GM21447 (cell line): ENCODE data around the gene TASOR2.

Experiments used
- ATAC-seq: cut with Tn5 transposase; IDR thresholded peaks from one replicate; pipeline ENCODE4 v1.9.1; 2021; ENCODE audit not compliant: unreplicated experiment

The TASOR2 gene

DNA sequence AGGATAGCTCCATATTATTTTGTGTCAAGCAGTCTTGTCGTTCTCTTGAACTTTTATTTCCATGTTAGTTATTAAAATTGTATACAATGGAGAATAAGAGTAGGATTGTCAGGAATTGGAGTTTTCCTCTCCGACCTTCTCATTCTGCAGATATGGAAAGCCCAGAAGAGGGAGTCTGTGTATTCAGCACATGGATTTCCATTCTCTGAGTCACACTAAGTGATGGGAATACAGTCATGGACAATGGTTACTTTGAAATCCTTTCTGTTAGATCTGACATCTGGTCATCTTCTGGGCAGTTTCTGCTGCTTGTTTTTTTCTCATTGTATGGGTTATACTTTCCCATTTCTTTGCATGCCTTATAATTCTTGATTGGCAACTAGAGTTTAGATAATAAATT, 5.0 kb upstream of the TASOR2 start:
- no peak for ATAC-seq

DNA sequence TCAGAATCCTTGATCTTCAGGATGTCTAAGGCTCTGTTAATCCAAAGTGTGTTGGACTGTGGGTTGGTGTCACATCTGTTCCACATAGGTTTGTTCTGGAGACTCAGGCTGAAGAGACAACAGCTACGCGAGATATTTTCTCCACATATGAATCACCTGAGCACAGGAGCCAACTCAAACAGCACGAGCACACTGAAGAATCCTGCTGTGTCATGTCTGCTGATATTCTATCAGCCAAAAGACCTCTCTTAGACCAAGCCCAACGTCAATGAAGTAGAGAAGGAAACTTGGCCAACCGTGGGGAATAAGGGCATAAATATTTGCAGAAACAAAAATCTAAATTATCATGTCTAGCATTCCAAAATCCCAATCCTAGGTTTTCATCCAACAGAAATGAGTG, 2.7 kb upstream of the TASOR2 start:
- no peak for ATAC-seq

DNA sequence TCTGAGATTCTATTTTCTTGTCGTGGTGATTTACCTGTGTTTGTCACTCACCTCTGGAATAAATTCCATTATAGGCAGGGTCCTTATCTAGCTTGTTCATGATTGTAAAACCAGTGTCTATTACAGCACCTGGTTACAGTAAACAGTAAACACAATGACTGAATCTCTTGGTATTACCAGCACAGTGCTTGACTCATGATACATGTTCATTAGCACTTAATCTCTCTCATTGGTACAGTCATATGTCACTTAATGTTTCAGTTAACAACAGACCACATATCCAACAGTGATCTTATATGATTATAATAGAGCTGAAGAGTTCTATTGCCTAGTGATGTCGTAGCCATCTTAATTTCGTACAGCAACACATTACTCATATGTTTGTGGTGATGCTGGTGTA, 1.6 kb upstream of the TASOR2 start:
- no peak for ATAC-seq

DNA sequence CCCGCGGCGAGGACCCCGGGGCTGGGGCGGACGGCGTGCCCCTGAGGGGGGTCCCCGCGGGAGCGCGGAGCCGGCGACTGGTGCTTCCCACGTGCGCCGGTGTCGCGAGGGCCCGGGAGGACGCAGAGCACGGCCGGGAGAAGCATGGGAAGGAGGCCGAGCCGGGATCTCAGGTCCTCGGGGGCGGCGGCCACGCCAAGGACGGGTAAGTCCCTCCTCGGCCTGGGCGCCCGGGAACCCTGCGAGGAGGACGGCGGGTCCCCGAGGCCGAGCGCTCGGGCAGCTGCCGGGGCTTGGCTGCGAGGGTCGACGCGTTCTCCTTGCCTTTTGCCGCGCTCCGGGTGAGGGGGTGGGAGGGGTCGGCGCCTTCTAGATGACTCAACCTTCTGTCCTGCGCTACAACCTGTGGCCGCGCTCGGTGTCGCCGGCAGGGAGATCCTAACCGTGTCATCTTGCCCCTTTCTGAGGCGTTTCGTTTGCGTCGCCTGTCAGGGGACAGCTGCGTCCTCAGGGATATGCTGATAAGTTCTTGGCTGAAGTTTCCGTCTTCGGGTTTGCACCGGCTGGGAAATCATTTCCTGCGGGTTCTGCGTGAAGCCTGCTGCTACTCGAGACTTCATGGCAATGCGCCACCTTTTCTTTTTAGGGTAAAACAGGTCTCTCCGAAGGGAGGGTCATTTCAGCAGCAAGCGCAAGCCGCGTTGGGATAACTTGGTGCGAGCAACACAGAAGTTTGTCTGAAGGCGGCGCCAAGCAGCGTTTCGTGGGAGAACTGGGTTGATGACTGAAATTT, 529 bp downstream of the TASOR2 start:
- peak; percentile 47 for ATAC-seq

DNA sequence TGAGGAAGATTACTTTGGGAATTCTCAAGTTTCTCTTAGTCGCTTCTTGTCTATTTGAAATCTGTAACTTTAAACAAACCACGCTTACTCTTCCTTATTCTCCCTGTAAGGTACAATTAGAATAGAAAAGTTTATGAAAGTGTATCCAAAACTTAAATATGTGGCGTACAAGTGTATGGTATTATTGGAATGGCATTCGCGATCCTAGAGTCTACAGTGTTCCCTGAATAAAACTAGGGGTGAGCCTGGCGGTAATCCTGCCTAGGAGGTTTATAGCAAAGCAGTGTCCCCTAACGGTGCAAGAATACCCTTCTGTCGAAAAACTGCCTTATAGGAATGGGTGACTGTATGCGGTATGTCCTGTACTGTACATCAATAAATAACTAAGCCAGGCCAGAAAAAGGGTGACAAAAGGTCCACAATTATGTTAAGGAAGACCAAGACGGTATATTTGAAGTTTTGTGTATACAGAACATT, 1.2 kb downstream of the TASOR2 start:
- ATAC-seq = no peak

DNA sequence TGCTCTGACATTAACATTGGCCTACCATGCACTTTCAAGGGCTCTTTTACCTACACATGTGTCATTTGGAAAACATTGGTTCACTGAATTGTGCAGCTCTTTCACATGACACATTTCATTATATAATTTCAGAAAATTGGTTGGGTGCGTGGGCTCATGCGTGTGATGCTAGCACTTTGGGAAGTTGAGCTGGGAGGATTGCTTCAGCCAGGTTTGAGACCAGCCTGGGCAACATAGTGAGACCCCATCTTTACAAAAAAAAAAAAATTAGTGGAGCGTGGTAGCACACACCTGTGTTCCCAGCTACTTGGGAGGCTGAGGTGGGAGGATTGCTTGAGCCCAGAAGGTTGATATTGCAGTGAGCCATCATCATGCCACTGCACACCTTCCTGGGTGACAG, 3.9 kb downstream of the TASOR2 start:
- ATAC-seq = no peak

DNA sequence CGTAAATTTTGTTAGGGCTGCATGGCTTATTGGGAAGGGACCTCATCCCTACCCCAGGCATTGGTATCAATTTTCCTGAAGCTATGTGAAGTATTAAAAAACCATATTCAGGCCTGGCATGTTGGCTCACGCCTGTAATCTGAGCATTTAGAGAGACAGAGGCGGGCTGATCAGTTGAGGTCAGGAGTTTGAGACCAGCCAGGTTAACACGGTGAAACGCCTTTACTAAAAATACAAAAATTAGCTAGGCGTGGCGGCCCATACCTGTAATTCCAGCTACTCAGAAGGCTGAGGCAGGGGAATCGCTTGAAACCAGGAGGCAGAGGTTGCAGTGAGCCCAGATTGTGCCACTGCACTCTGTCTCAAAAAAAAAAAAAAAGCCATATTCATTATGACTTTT, 7.1 kb downstream of the TASOR2 start:
- no peak for ATAC-seq

DNA sequence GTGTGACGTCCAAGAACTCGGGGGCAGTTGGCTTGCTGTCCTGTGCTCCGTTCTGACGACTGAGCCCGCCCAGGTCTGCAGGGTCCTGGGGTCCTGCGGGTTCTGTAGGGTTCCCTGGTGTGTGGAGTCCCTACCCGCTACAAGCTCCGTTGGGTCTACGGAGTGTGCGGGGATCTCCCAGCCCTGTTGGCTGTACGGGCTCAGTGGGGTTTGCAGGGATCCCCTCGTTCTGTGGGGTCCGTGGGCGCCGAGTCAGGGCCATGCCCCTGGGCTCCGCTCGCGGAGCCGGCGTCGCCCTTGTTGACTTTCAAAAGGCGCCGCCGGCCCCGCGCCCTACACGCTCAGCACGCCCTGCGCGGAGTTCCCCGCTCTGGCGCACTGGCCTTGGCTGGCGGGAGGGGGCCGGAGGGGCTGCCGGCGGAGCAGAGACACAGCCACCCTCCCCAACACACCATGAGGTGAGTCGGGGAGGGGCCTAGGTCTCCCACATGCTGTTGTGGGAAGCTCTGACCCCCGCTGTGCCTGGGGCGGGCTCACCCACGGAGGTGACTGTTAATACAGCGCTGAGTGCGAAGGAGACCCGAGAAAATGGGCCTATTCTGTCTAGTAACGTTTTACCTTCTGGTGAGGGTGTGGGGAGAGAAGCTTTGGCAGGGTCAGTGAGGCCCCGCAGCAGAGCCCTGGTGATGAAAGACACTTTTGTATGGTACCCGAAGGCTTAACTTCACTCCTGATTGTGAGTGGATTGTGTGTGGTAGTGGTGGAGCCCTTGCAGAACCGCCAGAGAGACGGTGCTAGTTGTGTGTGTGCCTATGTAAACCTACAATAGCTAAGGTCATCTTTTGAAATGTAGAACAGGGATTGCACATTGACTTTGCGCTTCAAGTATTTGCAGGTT, 8.1 kb downstream of the TASOR2 start:
- ATAC-seq = peak; percentile 65

DNA sequence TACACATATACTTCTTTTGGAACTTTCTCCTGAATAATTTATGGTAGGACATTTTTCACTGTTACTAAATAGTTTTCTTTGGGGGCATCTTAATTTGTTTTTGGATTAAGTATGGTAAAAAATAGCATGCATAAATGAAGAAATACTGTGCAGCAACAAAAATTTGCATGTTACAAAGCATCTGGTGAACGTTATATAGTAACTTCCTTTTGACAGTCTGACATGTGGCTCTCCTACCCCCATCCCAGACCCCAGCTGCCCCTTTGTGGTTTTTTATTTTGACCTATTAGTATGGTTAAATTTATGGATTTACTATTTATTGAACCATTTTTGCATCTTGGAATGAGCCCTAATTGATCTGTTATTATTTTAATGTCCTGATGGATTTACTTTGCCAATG, 9.9 kb downstream of the TASOR2 start:
- no peak for ATAC-seq

DNA sequence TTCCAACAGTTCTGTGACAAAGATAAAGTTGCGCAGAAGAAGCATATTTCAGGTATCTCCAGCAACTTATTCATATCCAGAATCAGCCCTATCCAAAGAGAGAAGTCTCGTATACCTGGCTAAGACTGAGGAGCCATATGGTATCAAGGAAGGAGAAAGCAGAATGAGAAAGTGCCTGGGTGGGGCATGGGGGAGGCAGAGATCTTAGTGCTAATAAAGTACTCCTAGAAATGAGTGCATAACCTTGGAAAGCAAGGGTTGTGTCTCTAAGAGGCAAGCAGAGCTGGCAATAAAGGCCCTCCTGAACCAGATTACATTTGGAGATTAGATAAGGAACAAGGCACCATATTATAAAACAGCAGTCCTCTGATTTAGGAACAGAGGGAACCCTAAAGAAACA, 12.7 kb downstream of the TASOR2 start:
- no peak for ATAC-seq

DNA sequence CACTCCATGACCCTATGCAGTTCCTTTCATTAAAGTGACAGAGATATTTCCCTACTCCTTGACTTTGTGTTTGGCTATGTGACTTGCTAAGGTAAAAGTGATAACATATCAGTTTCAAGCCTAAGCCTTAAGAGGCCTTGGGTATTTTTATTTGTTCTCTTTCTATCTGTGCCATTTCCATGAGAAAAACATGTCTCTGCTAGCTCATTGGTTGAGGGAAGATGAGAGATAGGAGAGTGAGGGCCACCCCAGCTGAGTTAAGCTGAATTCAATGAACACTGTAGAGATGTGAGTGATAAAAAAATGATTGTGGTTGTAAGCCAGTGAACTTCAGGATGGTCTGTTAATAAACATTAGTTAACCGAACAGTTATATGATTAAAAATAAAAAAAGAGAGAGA, 13.4 kb downstream of the TASOR2 start:
- no peak for ATAC-seq

DNA sequence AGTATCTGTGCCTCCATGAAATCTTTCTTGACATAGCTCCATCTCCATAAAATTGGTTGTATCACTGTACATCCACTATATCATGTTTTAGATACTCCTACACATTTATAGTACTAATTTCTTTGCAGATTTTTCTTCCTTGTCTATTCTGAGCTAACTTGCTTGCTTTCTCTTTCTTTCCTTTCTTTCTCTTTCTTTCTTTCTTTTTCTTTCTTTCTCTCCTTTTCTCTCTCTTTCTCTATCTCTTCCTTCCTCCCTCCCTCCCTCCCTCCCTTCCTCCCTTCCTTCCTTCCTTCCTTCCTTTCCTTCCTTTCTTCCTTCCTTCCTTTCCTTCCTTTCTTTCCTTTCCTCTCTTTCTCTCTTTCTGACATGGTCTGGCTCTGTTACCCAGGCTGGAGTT, 23.7 kb downstream of the TASOR2 start:
- no peak for ATAC-seq

DNA sequence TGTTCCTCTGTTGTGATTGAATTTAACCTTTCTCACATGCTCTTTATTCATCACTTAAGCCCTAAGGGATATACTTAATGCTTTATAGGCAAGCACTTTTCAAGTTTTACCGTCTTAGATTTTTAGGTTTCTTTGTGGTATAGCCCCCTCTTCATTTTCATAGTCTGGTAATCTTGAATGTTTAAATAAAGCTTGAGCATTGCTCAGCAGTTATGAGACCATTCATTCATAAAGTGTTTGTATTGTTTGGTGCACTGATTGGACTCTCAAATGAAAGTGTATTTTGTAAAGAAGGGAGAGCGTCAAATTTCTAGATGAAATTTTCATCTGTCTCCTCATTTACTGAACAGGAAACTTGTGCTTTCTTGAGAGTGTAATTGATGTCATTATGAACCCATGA, 25.2 kb downstream of the TASOR2 start:
- no peak for ATAC-seq

DNA sequence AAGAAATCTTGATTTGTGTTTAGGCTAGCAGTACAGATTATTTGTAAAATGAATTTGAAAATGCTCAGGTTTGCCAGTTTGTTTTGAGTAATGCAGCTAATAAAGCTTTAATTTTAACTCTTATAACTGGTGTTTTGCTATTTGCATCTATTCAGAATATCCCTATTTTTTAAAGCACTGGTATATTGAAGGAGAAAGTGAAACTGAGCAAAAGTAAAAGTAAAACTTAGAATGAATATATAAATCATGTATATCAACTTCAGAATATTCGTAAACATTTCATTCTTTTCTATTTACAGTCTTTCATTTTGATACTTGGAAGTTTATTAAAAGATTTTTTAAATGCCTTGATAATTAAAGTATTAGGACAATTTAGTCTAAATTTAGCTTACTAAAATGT, 26.2 kb downstream of the TASOR2 start:
- no peak for ATAC-seq

DNA sequence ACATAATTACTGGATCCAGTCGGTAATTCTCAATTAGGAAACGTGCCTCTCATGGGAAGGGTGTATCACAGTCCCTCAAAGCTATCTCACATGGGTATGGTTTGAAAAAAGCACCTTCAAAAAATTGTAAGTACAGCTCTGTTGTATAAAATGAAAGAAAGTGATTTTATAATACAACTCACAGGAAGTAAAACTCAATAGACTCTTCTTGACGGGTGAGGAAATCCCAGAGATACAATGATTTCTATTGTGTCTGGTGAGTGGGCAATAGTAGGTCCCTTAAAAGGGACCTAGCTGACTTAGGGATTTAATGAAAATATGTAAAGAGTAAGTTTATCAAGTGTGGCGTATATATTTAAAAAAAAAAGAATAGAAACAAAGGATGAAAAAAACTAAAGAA, 27.0 kb downstream of the TASOR2 start:
- ATAC-seq = no peak

DNA sequence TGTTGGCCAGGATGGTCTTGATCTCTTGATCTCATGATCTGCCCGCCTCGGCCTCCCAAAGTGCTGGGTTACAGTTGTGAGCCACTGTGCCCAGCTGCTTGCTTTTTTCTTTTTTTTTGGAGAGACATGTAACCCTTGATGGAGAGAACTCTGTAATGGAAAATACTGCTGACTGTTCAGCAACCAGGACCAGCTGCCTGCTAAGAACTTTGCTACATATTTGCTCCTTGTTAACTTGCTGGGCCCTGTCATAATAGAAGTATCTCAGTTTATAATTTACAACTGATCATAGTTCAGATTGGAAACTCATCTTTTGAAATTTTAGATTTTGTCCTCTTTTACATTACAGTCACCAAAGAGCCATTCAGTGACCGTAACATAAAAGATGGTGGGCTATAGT, 34.9 kb downstream of the TASOR2 start:
- ATAC-seq = no peak

DNA sequence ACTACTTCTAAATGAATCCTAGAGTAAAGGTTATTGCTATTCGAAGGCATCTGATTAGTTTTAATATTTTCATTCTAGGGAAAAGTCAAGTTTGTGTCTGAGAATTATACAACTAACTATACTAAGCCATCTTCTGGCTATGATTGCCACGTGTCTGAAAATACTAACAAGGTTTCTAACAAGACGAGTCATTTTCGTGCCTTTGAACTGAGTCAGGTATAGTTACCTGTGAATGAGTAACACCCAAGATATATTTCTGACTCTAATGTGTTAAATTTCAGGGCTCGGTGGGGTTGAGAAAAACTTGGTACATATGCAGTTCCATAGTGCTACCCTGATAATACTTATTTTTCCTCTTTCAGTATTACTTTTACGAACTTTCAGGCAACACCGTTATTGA, 35.5 kb downstream of the TASOR2 start:
- ATAC-seq = no peak

DNA sequence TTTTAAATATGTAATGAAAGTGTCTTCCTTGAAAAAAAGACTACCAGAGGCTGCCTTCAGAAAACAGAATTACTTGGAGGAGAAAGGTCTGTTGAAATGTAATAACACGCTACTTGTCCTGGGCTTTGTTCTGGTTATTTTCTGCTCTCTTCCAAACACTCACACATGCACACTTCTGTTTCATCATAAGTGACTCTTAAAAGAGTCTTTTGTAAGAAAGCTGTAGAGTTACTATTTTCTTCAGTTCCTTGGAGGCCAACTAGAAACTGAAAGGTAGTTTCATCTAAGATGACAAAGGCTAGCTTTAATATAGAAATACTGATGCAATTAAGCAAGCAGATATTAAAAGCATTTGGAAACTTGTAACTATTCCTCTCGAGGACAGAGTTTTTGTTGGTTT, 39.1 kb downstream of the TASOR2 start:
- no peak for ATAC-seq

DNA sequence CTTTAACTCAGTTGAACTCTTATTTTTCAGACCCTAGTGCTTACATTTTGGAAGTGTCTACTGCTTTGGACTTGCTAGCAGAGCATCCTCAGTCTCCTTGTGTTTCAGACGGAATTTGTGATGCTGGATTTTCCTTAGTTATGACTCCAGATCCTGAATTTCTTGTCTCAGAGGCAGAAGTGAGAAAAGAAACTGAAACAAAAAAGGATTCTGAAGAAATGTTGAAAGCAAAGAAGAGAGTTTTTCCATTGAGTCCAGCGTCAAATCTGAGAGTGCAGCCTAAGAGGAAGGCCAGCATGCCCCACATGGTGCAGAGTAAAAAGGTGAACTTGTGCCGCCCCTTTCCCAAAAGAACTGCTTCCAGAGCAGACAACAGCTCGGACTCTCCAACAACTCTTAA, 46.1 kb downstream of the TASOR2 start:
- no peak for ATAC-seq

DNA sequence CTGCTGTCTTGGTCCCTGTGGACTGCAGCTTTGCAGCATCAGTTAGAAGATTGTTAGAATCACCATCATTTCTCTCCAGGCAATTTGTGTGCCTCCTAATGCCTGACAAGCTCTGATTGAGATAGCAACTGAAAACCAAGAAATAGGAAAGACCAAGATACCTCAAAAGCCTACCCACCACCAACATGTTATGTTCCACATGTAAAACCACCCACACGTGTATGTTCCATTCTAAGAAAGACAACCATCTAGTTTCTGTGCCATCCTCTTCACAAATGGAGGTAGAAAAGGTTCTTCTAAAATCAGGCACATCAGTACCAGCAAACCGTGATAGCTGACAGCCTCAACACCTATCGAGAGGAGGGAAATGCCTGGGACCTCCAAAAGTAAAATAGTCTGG, 46.9 kb downstream of the TASOR2 start:
- ATAC-seq = no peak

DNA sequence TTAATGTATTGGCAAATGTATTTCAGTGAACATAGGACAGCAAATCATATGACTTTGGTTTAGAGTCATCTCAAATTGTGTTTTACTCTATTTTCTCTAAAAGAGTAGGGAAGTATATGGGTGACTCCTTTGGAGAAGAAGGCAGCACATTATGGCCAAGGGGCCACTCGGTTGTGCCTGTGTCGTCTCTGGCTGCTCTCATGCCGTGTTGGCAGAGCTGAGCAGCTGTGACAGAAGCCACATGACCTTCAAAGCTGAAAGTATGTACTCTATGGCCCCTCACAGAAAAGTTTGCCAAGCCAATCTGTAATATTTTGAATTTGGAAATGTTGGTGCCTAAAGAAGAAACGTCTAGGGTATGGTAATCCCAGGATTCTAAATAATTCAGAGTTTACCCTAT, 47.5 kb downstream of the TASOR2 start:
- ATAC-seq = no peak
